RWPE2 (cell line): ENCODE data around the gene LRP4.

ENCODE experiments used
- ATAC-seq: fragments of 200-7000 bp; cut with Tn5 transposase; 3 replicates; pipeline ENCODE4 v1.9.1; 2021; ENCODE audit warnings: low read depth
- DNase-seq: peaks from one replicate; pipeline ENCODE4 v3.0.0-alpha.2; 2020; ENCODE audit warnings: low spot score
- H3K27ac ChIP-seq: fragments of 450-650 bp; 2 replicates; pipeline ENCODE4 v1.5.1; 2017; ENCODE audit warnings: mild to moderate bottlenecking; ENCODE audit not compliant: poor library complexity, severe bottlenecking
- H3K27me3 ChIP-seq: fragments of 250-450 bp; sonication (Bioruptor Pico); 2 replicates; pipeline ENCODE4 v1.5.1; 2021; ENCODE audit warnings: mild to moderate bottlenecking, moderate library complexity; ENCODE audit not compliant: insufficient read depth, poor library complexity, severe bottlenecking
- H3K36me3 ChIP-seq: fragments of 250-450 bp; sonication (Bioruptor Pico); 2 replicates; pipeline ENCODE4 v1.5.1; 2020; ENCODE audit warnings: low read depth, mild to moderate bottlenecking, moderate library complexity
- H3K4me1 ChIP-seq: fragments of 250-450 bp; sonication (Bioruptor Pico); 2 replicates; pipeline ENCODE4 v1.5.1; 2021; ENCODE audit warnings: mild to moderate bottlenecking, moderate library complexity; ENCODE audit not compliant: insufficient read depth, poor library complexity, severe bottlenecking
- H3K4me3 ChIP-seq: fragments of 250-450 bp; sonication (Bioruptor Pico); 2 replicates; pipeline ENCODE4 v1.5.1; 2021; ENCODE audit warnings: mild to moderate bottlenecking, moderate library complexity; ENCODE audit not compliant: severe bottlenecking
- H3K9me3 ChIP-seq: fragments of 250-450 bp; sonication (Bioruptor Pico); 2 replicates; pipeline ENCODE4 v1.5.1; 2021; ENCODE audit warnings: mild to moderate bottlenecking, moderate library complexity; ENCODE audit not compliant: severe bottlenecking
- CTCF ChIP-seq: fragments of 450-650 bp; IDR thresholded peaks from one replicate; pipeline ENCODE4 v1.5.1; 2017; ENCODE audit warnings: mild to moderate bottlenecking, moderate library complexity; ENCODE audit not compliant: poor library complexity, severe bottlenecking

The LRP4 gene

GRCh38 chr11:46896719-46897406 lies 21.5 kb downstream of the LRP4 start:
- no peak for DNase-seq
- no peaks in the 10 kb centered on the region for H3K27me3 ChIP-seq
- no peaks in the 10 kb centered on the region for H3K36me3 ChIP-seq
- H3K27ac ChIP-seq, result no peak overlapping the region
- no peak overlapping the region for H3K4me3 ChIP-seq
- peak; percentile 54 for TF ChIP-seq CTCF
- H3K4me1 ChIP-seq, result no peaks in the 10 kb centered on the region
- ATAC-seq, result peak; percentile 48; the same call in 2 of the 3 replicates
- H3K9me3 ChIP-seq, result no peaks in the 10 kb centered on the region

GRCh38 chr11:46895821-46896220 lies 22.5 kb downstream of the LRP4 start:
- Histone ChIP-seq H3K9me3 (no peaks in the 10 kb centered on the region), H3K36me3 (no peaks in the 10 kb centered on the region), H3K27ac (no peak overlapping the region), H3K4me3 (no peak overlapping the region), H3K4me1 (no peaks in the 10 kb centered on the region), H3K27me3 (no peaks in the 10 kb centered on the region)
- ATAC-seq, result no peak
- TF ChIP-seq CTCF, result no peak
- no peak for DNase-seq

GRCh38 chr11:46894961-46895360 lies 23.4 kb downstream of the LRP4 start:
- Histone ChIP-seq H3K9me3 (no peaks in the 10 kb centered on the region), H3K27me3 (no peaks in the 10 kb centered on the region), H3K4me3 (no peak overlapping the region), H3K4me1 (no peaks in the 10 kb centered on the region), H3K36me3 (no peaks in the 10 kb centered on the region), H3K27ac (no peak overlapping the region)
- ATAC-seq (no peak), DNase-seq (no peak)
- no peak for TF ChIP-seq CTCF

GRCh38 chr11:46894506-46894905 lies 23.8 kb downstream of the LRP4 start:
- no peak overlapping the region for H3K4me3 ChIP-seq
- DNase-seq, result no peak
- no peaks in the 10 kb centered on the region for H3K36me3 ChIP-seq
- no peak for TF ChIP-seq CTCF
- H3K9me3 ChIP-seq, result no peaks in the 10 kb centered on the region
- no peaks in the 10 kb centered on the region for H3K27me3 ChIP-seq
- no peaks in the 10 kb centered on the region for H3K4me1 ChIP-seq
- ATAC-seq, result no peak
- no peak overlapping the region for H3K27ac ChIP-seq

GRCh38 chr11:46892838-46893237 lies 25.5 kb downstream of the LRP4 start:
- no peaks in the 10 kb centered on the region for H3K4me1 ChIP-seq
- H3K4me3 ChIP-seq, result no peak overlapping the region
- TF ChIP-seq CTCF, result no peak
- no peaks in the 10 kb centered on the region for H3K27me3 ChIP-seq
- no peak for ATAC-seq
- H3K9me3 ChIP-seq, result no peaks in the 10 kb centered on the region
- H3K36me3 ChIP-seq, result peaks cover 8% of the 10 kb centered on the region
- no peak for DNase-seq
- H3K27ac ChIP-seq, result no peak overlapping the region
